OCI-M2 (cell line): ENCODE measurements around the gene FIBIN.

Source experiments
- DNase-seq: peaks from one replicate; lab custom pipeline; 2025; ENCODE audit not compliant: unreplicated experiment; lab: John Stamatoyannopoulos, UW

Gene FIBIN

DNA sequence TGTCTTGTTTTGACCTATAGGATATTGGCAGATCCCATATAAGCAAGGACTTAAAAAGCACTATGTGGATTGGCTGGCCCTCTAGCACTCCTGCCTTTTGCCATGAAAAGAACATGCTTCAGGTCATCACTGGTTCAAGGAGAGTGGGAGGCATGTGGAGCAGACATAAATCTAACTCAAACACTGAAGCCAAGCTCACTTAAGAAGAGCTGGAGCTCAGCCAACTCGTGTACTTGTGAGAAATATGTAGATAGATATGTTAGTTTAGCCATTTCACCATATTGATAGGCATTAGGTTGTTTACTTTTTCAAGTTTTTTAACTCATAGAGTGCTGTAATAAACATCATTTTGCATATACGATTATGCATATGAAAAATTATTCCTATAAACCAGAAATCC is 26.8 kb downstream of the FIBIN start:
- no peak for DNase-seq

DNA sequence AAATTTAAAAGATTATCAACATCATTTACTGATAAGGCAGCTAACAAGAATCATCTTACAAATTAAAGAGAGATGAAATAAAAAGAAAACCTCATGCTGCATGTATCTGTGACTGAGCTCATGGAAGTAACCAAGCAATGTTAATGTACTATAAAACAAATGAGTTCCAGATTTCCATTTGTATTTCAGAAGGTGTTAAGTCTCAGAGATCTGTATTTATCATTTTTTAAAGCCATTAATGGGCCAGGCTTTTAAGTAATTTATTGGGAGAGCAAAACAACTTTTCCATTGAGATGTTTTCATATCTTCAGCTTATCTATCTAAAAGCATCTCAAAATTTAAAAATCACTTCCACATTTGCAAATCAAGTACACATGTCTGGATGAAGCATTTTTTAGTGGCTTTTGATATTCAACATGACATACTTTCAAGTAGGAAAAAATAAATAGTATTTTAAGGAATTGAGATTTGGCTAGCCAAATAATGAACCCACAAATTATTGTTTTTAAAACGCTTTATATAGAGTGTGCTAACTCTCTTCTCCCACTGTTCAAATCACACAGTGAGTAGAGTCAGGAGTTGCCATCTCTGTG is 28.8 kb downstream of the FIBIN start:
- no peak for DNase-seq

DNA sequence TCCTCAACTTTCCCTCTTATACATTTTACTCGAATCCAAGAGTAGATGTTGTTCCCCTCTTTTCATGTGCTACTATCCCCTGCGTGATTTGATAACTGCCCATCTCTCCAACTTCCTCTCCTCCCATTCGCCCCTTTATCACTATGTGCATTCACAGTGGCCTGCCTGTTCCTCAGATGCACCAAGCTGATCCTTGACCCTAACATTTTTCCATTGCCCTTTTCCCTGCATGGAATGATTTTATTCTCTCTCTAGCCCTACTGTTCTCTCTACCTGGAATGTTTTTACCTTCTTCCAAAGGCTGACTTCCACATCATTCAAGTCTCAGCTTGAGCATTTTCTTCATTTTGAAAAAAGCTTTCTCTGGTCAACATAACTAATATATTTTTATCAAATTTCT is 31.0 kb downstream of the FIBIN start:
- DNase-seq, result no peak

DNA sequence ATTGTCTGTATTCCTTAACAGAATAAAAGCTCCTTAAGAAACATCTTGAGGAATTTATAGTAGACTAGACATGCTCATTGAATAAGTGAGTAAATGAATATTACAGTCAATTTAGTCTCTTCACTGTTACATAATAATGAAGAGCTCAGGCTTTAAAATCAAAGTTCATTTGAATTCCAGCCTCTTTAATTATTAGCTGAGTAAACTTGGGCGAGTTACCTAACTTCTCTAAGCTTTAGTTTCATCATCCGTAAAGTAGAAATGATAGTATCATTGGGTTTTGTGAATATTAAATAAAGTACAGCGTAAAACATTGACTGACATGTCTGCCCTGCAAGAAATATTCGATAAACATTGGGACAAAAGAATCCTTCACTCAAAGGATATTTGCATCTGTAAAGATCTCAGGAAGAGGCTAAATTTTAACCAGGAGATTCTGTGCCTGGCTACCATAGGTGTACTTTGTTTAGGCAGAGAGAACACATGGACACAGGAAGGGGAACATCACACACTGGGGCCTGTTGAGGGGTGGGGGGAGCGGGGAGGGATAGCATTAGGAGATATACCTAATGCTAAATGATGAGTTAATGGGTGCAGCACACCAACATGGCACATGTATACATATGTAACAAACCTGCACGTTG is 31.5 kb downstream of the FIBIN start:
- DNase-seq, result no peak

DNA sequence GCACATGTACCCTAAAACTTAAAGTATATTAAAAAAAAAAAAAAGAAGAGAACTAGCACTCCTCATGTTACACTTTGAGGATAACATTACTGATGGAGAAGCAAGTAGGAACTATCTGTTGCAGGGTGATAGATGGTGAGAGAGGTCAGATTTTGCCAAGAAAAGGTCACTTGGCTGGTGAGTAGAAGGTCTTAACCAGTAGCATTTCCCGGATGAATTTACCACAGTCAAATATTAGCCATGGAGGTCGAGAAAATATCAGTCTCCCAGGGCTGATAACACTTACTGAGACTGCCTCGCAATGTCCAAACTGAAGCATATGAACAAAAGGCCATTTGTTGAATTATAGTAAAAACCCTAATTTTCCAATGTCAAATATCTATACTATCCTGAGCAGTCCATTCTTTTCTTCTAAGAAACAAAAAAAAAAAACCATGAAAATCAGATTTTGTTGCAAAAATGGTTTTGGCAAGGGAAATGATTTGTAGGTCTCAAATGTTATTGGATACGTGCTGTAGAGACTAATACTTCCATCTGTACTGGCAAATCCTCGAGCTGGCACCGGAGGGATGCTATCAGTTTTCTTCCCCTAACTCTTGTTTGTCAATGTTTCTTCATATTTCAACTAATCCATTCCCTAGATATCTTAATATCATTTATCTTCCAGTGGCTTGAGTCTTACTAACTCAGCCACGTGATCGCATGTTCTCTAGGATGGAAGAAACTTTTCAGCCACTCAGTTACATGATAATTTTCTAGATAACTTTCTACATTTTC is 32.2 kb downstream of the FIBIN start:
- DNase-seq, result no peak

DNA sequence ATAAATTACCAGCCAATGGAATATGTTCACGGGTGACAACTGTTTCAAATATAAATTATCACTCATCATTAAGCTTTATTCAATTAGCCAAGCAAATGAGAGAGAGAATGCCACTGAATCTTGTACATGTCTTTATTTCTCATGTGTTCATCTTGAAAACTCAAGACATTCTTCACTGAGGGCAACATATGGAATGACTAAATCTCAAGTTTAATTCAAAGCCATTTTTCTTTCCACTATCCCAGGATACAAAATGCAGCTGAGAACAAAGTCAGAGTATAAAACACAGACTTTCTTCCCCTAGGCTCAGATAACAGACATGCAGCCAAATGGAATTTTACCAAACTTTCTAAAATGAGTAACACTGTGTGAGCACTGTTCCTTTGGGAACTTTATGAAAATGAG is 34.7 kb downstream of the FIBIN start:
- DNase-seq, result no peak

DNA sequence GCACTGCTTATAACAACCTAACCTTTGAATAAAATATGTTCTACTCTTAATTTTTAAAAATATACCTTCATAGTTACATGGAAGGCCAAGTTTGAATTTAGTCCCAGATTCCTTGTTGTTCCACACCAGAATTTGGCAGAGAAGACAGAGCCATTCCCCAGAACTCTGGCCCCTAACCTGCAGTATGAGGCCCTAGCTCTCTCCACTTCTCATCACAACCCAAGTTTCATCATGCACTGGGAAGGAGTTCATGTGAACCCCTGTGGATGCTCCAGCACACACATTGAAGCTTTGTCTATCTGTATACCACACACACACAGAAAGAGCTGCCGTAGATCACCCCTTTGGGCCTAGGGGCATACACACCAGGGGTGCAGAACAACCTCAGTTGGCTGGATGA is 36.1 kb downstream of the FIBIN start:
- no peak for DNase-seq

DNA sequence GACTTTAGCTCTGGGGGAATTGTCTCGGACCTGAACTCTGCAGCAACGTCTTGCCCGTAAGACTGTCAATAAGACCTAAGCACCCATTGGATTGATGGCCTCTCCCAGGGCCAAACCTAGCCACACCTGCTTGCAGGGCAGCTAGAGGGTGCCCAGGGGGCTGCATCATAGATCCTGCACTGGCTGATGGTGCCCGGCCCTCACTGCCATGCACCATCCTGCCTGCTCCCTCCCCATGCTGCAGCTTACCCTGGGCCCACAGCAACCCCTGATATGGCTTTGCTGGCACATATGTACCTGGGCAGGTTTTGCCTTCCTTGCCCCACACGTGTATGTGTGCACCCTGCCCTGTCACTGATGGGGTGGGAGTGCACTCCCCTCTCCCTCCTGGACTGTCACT is 37.8 kb downstream of the FIBIN start:
- DNase-seq, result no peak

DNA sequence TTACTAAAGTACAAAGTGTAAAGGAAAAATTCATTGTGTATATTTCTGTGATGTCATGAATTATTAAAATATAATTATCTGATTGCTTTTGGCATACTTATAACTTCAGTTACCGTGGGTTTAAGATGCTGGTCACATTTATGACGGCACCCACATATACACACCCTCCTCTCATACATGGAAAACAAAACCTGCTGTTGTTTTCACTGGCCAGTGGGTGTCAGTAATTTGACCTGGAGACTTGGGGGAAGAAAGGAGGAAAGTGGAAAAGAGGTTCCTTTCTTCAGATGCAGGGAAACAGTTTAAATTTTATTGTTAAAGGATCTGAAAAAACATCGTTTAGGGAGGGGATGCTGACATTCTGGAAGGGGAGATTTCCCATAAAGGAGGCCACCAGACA is 46.0 kb downstream of the FIBIN start:
- no peak for DNase-seq

DNA sequence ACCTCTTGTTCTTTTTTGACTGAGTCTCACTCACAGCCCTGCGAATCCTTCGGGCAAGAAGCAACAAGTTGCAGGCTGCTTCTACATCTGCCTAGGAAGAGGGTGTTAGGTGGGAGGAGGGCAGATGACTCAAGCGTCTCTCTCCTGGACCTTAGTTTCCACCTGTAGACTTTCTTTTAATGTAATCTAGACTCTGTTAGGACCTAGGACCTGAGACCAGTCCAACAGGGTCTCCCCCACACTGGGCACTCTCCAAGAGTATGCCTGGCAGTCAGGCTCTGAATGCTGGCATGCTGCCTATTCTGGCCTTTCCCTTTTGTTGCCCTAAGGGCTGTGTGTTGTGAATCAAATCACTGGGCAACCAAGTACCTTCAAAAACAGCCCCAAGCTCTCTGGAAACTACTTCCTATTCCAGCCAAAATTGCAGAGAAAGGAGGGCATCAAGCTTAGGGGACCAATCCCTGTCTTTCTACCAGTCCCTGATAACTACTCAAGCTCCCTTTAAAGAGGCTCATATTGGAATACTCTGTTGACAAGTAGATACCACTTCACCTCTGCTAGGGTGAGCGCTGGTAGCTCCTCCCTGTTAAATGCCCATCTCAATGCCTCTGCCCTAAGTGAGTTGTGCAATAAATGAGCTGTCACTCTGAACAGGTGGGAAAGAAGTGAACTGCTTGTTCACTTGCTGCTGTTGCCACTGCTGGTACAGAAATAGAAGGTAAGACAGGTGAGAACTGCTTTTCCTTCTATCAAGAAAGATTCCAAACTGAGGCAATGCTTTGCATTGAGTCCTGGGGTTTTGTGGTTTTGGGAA is 46.6 kb downstream of the FIBIN start, which contains the start of gene BBOX1:
Gene BBOX1, plus strand, starts transcription at position 514 of the 814 bp plus-strand sequence. CDS start 14,616 bp downstream, outside the sequence.
- DNase-seq, result no peak

DNA sequence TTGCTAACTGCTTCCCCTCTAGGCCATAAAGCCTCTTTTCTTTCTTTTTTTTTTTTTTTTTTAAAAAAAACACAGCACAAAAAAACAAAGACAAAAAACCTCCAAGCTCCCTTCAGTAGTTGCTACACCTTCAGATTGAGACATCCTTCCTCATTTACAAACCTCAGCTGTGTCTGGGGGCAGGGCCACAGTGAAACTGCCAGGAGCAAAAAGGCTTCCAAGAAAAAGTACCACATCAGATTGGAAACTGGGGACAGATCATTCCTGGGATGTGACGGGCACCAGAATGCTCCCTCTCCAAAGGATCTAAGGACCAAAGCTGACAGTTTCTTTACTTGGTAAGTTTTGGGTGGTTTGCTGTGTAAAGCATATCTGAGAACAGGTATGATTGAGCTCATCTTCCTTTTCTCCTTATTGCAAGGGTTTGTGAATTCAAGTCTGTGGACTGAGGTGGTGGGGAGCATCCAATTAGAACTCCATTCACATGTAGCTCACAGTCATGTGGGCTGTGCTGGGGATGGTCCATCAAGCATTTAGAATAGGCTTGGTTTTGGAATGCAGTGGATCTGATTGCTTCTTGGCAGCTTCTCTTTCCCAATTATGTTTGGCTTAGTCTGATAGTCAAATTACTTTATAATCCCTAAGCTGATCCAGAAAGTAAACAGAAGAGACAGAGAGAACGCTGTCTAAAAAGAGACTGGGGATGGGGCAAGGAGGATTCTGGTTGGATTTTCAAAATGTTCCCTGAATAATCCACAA is 47.4 kb downstream of the FIBIN start:
- DNase-seq, result no peak
